Immature natural killer cell (primary cell): ENCODE measurements around the gene LCN1. TPM values are rescaled to one million over a fixed set of nuclear protein-coding genes. Genes with fewer than 3 reads are reported as not detected.
"Not testable (repeated sequence)": the region's sequence is repeated elsewhere in the genome, so short reads cannot be mapped to it uniquely, and the experiment has no call there.

Source experiments
- DNase-seq, 3 donors: peaks; one replicate each; pipeline ENCODE4 v3.0.0; 2022; ENCODE audit warnings: mixed read lengths in 1 of 3
- H3K27ac Mint-ChIP-seq, 6 donors: one replicate each; pipeline ENCODE4 v1.8.0; 2020; ENCODE audit warnings: mixed read lengths in 6 of 6, mild to moderate bottlenecking in 5 of 6, inconsistent platforms in 4 of 6, moderate library complexity in 3 of 6
- H3K27me3 Mint-ChIP-seq, 3 donors: one replicate each; pipeline ENCODE4 v1.8.0; 2020 to 2021; ENCODE audit warnings: low read depth in 3 of 3, mild to moderate bottlenecking in 3 of 3, mixed read lengths in 3 of 3, moderate library complexity in 3 of 3, inconsistent platforms in 1 of 3
- H3K36me3 Mint-ChIP-seq, 3 donors: one replicate each; pipeline ENCODE4 v1.8.0; 2020; ENCODE audit warnings: mixed read lengths in 3 of 3, inconsistent platforms in 2 of 3, mild to moderate bottlenecking in 2 of 3
- H3K4me1 Mint-ChIP-seq, 2 donors: one replicate each; pipeline ENCODE4 v1.8.0; 2020; ENCODE audit warnings: inconsistent platforms in 2 of 2, mild to moderate bottlenecking in 2 of 2, mixed read lengths in 2 of 2, moderate library complexity in 1 of 2
- H3K4me3 Mint-ChIP-seq, 5 donors: one replicate each; pipeline ENCODE4 v1.8.0; 2020; ENCODE audit warnings: mild to moderate bottlenecking in 5 of 5, mixed read lengths in 5 of 5, inconsistent platforms in 3 of 5, moderate library complexity in 3 of 5
- H3K9me3 Mint-ChIP-seq, 6 donors: one replicate each; pipeline ENCODE4 v1.8.0; 2020; ENCODE audit warnings: mild to moderate bottlenecking in 6 of 6, mixed read lengths in 6 of 6, inconsistent platforms in 4 of 6, moderate library complexity in 3 of 6
- polyA plus RNA-seq, 3 donors: library from polyadenylated mRNA; unstranded; fragments of 300-500 nt; fragmentation: Illumina TruSeq; gene quantifications; one replicate each; pipeline ENCODE4 v1.2.3, GENCODE V29; 2021

The LCN1 gene
- polyA plus RNA-seq, 3 donors from 2014 or later = not detected

- Mint-ChIP-seq H3K4me1 (no peaks in the 10 kb centered on the region), H3K27ac (no peak overlapping the region), H3K4me3 (no peak overlapping the region), H3K27me3 (no peaks in the 10 kb centered on the region), H3K36me3 (no peaks in the 10 kb centered on the region), H3K9me3 (peaks cover 0 to 1% (median 0%) of the 10 kb centered on the region in 6 donors)
- DNase-seq = no peak
Measured at GRCh38 chr9:135526730-135527571, 5.7 kb downstream of the LCN1 start.

GRCh38 chr9:135528842-135529435 is 7.7 kb downstream of the LCN1 start:
- H3K27me3 Mint-ChIP-seq, H3K36me3 Mint-ChIP-seq, H3K4me3 Mint-ChIP-seq, DNase-seq, H3K4me1 Mint-ChIP-seq, H3K9me3 Mint-ChIP-seq, H3K27ac Mint-ChIP-seq: not testable (repeated sequence)

DNA sequence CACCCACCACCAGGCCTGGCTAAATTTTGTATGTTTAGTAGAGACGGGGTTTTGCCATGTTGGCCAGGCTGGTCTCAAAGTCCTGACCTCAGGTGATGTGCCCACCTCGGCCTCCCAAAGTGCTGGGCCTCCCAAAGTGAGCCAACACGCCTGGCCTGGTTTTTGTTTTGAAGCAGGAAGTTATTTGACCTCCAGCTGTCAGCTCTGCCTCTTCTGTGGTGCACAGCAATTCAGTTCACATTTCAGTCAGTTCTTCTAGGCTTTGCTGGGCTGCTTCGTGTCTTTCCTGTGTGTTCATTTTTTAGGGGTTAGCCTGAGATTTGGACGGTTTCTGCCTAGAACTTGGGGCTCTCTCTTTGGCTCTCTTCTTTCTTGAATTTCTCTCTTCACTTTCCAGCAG is 8.9 kb downstream of the LCN1 start:
- Mint-ChIP-seq H3K36me3 (no peaks in the 10 kb centered on the region), H3K4me1 (no peaks in the 10 kb centered on the region)

DNA sequence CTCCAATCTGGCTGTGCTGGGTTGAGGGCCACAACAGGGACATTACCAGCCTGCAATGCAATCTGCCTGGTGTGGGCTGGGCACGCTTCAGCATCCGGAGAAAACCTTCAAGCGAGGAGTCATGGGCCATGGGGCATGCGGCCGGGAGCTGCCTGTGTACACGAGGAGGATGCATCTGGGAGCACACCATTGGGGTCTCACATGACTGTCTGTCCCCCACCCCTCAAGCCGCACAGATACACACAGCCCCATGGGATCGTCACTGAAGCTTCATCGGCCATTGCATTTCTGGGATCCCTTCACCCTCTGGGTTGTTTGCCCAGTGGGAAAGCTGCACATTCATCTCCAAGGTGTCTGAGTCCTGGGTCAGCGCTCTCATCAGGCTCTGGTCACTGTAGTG is 9.9 kb downstream of the LCN1 start:
- Mint-ChIP-seq H3K27ac (no peak overlapping the region), H3K4me1 (no peaks in the 10 kb centered on the region), H3K36me3 (no peaks in the 10 kb centered on the region), H3K27me3 (peaks cover 0 to 5% (median 1%) of the 10 kb centered on the region in 3 donors), H3K9me3 (peaks cover 0 to 1% (median 0%) of the 10 kb centered on the region in 6 donors), H3K4me3 (no peak overlapping the region)
- DNase-seq = no peak

More for the DNA sequence above, 8.9 kb downstream of the LCN1 start:
- H3K9me3 Mint-ChIP-seq = peaks cover 0 to 1% (median 0%) of the 10 kb centered on the region in 6 donors
- no peak for DNase-seq
- no peak overlapping the region for H3K4me3 Mint-ChIP-seq
- H3K27ac Mint-ChIP-seq = no peak overlapping the region
- peaks cover 0 to 3% (median 1%) of the 10 kb centered on the region in 3 donors for H3K27me3 Mint-ChIP-seq

DNA sequence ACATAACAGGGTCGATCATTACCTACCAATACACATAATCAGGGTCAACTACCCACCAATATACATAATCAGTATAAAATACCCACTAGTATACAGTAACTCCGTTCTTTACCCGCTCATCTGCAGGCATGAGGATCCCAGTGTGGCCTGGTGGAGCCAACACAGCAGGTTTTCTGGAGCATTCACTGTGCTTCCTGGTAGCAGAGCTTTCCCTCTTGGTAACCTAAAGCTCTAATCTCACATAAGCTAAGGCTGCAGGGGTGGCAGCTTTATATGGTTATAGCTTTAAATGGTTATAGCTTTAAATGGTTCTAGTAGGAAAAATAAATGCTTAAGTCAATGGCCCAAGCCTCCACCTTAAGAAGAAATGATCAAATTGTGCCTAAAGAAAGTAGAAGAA is 11.9 kb downstream of the LCN1 start:
- no peak overlapping the region for H3K4me3 Mint-ChIP-seq
- H3K9me3 Mint-ChIP-seq = peaks cover 0 to 1% (median 0%) of the 10 kb centered on the region in 6 donors
- H3K27ac Mint-ChIP-seq = no peak overlapping the region

GRCh38 chr9:135533674-135534073 is 12.4 kb downstream of the LCN1 start:
- Mint-ChIP-seq H3K9me3 (peaks cover 0 to 1% (median 0%) of the 10 kb centered on the region in 6 donors), H3K36me3 (no peaks in the 10 kb centered on the region), H3K4me3 (no peak overlapping the region), H3K27ac (no peak overlapping the region), H3K27me3 (peaks cover 0 to 12% (median 6%) of the 10 kb centered on the region in 3 donors), H3K4me1 (no peaks in the 10 kb centered on the region)
- DNase-seq = no peak

More for the DNA sequence above, 11.9 kb downstream of the LCN1 start:
- Mint-ChIP-seq H3K27me3 (peaks cover 0 to 12% (median 4%) of the 10 kb centered on the region in 3 donors), H3K4me1 (no peaks in the 10 kb centered on the region), H3K36me3 (no peaks in the 10 kb centered on the region)
- DNase-seq = no peak

GRCh38 chr9:135534192-135534711 is 13.0 kb downstream of the LCN1 start:
- H3K4me1 Mint-ChIP-seq, DNase-seq, H3K27ac Mint-ChIP-seq, H3K9me3 Mint-ChIP-seq, H3K4me3 Mint-ChIP-seq, H3K36me3 Mint-ChIP-seq: not testable (repeated sequence)
- H3K27me3 Mint-ChIP-seq = peaks cover 0 to 13% (median 6%) of the 10 kb centered on the region in 3 donors

DNA sequence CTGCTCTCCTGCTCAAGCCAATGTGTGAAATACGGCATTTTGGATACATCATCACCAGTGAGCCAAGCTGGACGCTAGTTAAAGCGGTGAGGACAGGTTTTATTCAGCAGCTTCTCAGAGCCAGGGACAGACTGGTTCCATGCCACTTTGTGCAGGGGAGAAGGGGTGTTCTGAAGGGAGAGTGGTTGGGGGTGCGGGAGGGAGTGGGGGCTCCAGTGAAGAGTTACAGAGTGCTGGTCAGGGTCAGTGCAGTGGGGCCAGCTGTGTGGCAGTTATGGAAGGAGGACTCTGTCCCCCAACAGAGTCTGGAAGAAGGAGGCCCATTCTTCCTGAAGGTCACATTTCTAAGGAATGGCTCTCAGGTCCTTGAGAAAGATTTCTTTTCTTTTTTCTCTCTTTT is 13.6 kb downstream of the LCN1 start:
- not testable (repeated sequence) for H3K4me3 Mint-ChIP-seq, H3K4me1 Mint-ChIP-seq, DNase-seq, H3K9me3 Mint-ChIP-seq, H3K36me3 Mint-ChIP-seq, H3K27ac Mint-ChIP-seq
- peaks cover 0 to 17% (median 6%) of the 10 kb centered on the region in 3 donors for H3K27me3 Mint-ChIP-seq

DNA sequence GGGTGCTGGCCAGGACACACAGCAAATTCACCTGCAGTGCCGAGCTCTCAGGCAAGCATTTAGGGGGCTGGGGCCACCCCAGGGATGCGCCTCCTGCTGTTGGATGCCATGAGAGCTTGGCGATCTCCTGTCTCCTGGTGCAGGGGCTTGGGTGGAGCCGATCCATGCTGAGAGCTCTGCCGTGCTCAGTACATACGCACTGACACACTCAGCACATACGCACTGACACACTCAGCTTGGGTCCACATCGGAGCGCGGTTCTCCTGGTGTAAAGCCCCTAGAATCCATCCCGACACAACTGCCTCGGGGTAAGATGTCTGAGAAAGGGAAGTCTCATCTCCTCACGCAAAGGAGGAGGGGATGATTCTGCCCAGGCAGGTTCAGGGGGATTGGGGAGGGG is 14.4 kb downstream of the LCN1 start:
- H3K4me3 Mint-ChIP-seq, DNase-seq, H3K27ac Mint-ChIP-seq, H3K36me3 Mint-ChIP-seq, H3K4me1 Mint-ChIP-seq, H3K9me3 Mint-ChIP-seq: not testable (repeated sequence)
- peaks cover 0 to 17% (median 6%) of the 10 kb centered on the region in 3 donors for H3K27me3 Mint-ChIP-seq

GRCh38 chr9:135536216-135536615 is 15.0 kb downstream of the LCN1 start:
- peaks cover 0 to 17% (median 6%) of the 10 kb centered on the region in 3 donors for H3K27me3 Mint-ChIP-seq
- H3K9me3 Mint-ChIP-seq = no peaks in the 10 kb centered on the region
- H3K4me1 Mint-ChIP-seq = no peaks in the 10 kb centered on the region
- H3K4me3 Mint-ChIP-seq = no peak overlapping the region
- DNase-seq = no peak
- no peaks in the 10 kb centered on the region for H3K36me3 Mint-ChIP-seq
- no peak overlapping the region for H3K27ac Mint-ChIP-seq

DNA sequence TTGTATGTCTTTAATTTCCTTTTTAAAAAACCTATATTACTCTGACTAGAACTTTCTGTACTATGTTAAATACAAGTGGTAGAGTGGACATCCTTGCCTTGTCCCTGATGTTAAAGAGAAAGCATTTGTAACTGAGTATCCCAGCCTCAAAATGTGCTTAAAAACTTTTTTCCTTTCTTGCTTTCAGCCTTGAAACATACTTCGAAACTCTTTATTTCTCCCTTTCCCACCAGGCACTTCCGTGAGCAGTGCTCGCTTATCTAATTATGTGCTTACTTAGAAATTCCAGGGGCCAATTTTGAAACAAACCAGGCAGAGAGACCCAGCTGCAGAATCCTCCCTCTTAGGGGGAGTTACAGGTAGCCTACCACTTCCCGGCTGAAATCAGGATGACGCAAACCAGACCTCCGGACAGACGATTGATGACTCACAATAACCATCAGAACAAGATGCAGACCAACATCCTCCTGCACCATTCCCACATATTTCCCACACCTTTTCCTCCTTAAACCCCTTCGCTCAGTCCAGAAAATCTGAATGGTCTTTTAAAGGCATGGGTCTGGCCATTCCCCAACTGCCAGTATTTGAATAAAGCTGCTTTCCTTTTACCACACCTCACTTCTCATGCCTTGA is 22.1 kb downstream of the LCN1 start:
- H3K4me1 Mint-ChIP-seq, H3K4me3 Mint-ChIP-seq, H3K9me3 Mint-ChIP-seq: not testable (repeated sequence)

GRCh38 chr9:135544981-135545635 is 23.9 kb downstream of the LCN1 start:
- DNase-seq = no peak
- Mint-ChIP-seq H3K9me3 (no peaks in the 10 kb centered on the region), H3K36me3 (no peaks in the 10 kb centered on the region), H3K27me3 (peaks cover 0 to 7% (median 0%) of the 10 kb centered on the region in 3 donors), H3K27ac (peak overlapping the region in 1 of 6 donors; percentile 4), H3K4me3 (no peak overlapping the region), H3K4me1 (no peaks in the 10 kb centered on the region)

More for the DNA sequence above, 22.1 kb downstream of the LCN1 start:
- H3K27me3 Mint-ChIP-seq = peaks cover 0 to 12% (median 1%) of the 10 kb centered on the region in 3 donors
- not testable (repeated sequence) for H3K27ac Mint-ChIP-seq, DNase-seq, H3K36me3 Mint-ChIP-seq

GRCh38 chr9:135545646-135546176 is 24.5 kb downstream of the LCN1 start, which contains the start of gene OBP2A:
Gene OBP2A, plus strand, starts transcription at chr9:135546126. Its CDS starts 55 bp downstream, at chr9:135546181.
- H3K4me3 Mint-ChIP-seq, H3K36me3 Mint-ChIP-seq, DNase-seq, H3K4me1 Mint-ChIP-seq, H3K27me3 Mint-ChIP-seq, H3K9me3 Mint-ChIP-seq: not testable (repeated sequence)
- H3K27ac Mint-ChIP-seq = peak within 1 kb of the TSS in 1 of 6 donors; percentile 4
